Brain microvascular endothelial cell (primary cell): Measurements from ENCODE around the gene LPCAT2.

Experiments
- DNase-seq: peaks from one replicate; pipeline ENCODE4 v3.0.0-alpha.2; 2020
- H3K27ac ChIP-seq: fragments of 250-450 bp; sonication (Bioruptor Pico); 2 replicates; pipeline ENCODE4 v1.5.1; 2020; ENCODE audit warnings: mild to moderate bottlenecking, moderate library complexity
- H3K27me3 ChIP-seq: fragments of 250-450 bp; sonication (Bioruptor Pico); replicated peaks from 2 replicates; pipeline ENCODE4 v1.5.1; 2020; ENCODE audit warnings: mild to moderate bottlenecking
- H3K36me3 ChIP-seq: fragments of 250-450 bp; sonication (Bioruptor Pico); replicated peaks from 2 replicates; pipeline ENCODE4 v1.5.1; 2020; ENCODE audit warnings: mild to moderate bottlenecking
- H3K4me3 ChIP-seq: 2 replicates; pipeline ENCODE4 v1.5.1; 2011; ENCODE audit warnings: low read depth, mild to moderate bottlenecking, control low read depth, low read length, moderate library complexity
- in situ Hi-C: cut with HindIII; loops from 2 replicates; pipeline ENCODE4 v1.10.0; 2017; ENCODE audit warnings: low sequenced_read_pairs, low pct_ligation_motif_present
- TF ChIP-seq, protein P1 (sequence below): IDR thresholded peaks from 2 replicates; pipeline ENCODE4 v1.5.1; 2011; ENCODE audit warnings: low read depth, mild to moderate bottlenecking, moderate library complexity, low read length, control low read depth, inconsistent platforms; ENCODE audit errors: missing control alignments

The LPCAT2 gene

DNA sequence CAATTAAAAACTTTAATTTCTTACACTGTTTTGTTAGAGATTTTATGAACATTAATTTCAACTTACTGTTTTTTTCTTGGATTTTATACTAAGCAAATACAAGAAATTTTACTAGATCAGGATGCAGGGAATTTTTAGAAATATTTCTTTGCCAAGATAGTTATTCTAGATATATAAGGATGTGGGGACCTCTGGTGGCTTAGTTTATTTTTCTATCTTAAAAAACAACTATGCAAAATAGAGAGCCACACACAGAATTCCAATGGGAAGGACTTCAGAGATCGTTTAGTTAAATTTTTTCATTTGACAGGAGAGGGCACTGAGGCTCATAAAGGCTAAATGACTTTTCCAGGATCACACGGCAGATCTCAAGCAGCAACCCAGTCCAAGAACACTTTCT, 34.6 kb downstream of the LPCAT2 start:
- TF ChIP-seq, protein P1, sequence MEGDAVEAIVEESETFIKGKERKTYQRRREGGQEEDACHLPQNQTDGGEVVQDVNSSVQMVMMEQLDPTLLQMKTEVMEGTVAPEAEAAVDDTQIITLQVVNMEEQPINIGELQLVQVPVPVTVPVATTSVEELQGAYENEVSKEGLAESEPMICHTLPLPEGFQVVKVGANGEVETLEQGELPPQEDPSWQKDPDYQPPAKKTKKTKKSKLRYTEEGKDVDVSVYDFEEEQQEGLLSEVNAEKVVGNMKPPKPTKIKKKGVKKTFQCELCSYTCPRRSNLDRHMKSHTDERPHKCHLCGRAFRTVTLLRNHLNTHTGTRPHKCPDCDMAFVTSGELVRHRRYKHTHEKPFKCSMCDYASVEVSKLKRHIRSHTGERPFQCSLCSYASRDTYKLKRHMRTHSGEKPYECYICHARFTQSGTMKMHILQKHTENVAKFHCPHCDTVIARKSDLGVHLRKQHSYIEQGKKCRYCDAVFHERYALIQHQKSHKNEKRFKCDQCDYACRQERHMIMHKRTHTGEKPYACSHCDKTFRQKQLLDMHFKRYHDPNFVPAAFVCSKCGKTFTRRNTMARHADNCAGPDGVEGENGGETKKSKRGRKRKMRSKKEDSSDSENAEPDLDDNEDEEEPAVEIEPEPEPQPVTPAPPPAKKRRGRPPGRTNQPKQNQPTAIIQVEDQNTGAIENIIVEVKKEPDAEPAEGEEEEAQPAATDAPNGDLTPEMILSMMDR: no peak
- no peaks in the 10 kb centered on the region for H3K27me3 ChIP-seq
- DNase-seq: no peak
- in situ Hi-C loops: no loop called here
- no peaks in the 10 kb centered on the region for H3K36me3 ChIP-seq
- no peak overlapping the region for H3K27ac ChIP-seq
- no peak overlapping the region for H3K4me3 ChIP-seq

DNA sequence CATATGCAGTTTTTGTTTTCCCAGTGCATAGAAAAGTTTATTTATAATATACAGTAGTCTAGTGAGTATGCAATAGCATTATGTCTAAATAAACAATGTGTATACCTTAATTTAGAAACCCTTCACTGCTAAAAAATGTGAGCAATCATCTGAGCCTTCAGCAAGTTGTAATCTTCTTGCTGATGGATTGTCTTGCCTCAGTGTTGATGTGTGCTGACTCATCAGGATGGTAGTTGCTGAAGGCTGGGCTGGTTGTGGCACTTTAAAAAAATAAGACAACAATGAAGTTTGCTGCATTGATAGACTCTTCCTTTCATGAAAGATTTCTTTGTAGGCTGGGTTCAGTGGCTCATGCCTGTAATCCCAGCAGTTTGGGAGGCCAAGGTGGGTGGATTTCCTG, 43.7 kb downstream of the LPCAT2 start:
- in situ Hi-C loops: no loop called here
- no peaks in the 10 kb centered on the region for H3K27me3 ChIP-seq
- no peak overlapping the region for H3K27ac ChIP-seq
- no peaks in the 10 kb centered on the region for H3K36me3 ChIP-seq
- TF ChIP-seq, protein P1: no peak
- H3K4me3 ChIP-seq: no peak overlapping the region
- DNase-seq: peak; percentile 80

DNA sequence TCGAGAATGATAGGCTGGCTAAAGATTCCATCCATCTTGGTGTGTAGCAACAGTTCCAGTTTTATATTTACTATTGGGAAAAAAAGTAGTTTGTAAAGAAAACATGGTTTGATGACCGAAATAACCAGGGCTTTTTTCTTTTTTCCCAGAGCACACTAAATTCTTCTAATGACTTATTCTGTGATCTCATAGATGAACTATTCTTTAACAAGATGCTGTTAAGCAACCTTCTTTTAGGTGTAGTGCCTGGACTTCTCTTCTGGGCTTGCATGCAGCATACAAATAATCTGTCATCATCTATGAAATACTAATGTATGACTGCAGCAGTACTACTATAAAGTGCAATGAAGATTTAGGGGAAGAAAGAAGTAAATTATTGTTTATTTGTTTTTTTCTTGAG, 46.6 kb downstream of the LPCAT2 start:
- Histone ChIP-seq H3K4me3 (no peak overlapping the region), H3K27ac (no peak overlapping the region), H3K27me3 (no peaks in the 10 kb centered on the region), H3K36me3 (no peaks in the 10 kb centered on the region)
- DNase-seq: no peak
- in situ Hi-C loops: no loop called here
- TF ChIP-seq, protein P1: no peak

DNA sequence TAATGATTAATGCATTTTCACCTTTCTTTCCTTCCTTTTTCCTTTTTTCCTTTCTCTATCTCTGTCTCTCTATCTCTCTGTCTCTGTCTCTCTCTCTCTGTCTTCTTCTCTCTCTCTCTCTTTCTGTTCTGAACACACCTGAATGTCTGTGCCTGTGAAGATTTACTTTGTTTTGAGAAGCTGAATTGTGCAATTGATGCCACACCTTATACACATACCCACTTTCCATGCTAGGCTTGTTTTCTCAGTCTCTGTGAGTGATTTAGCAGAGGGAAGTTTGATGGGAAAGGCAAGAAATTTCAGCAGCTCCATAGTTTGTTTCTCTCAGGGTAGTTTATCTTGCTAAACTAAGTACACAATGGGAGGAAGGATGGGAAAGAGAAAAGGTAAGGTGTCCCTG, 48.3 kb downstream of the LPCAT2 start:
- no peak for DNase-seq
- in situ Hi-C loops: no loop called here
- no peak overlapping the region for H3K27ac ChIP-seq

DNA sequence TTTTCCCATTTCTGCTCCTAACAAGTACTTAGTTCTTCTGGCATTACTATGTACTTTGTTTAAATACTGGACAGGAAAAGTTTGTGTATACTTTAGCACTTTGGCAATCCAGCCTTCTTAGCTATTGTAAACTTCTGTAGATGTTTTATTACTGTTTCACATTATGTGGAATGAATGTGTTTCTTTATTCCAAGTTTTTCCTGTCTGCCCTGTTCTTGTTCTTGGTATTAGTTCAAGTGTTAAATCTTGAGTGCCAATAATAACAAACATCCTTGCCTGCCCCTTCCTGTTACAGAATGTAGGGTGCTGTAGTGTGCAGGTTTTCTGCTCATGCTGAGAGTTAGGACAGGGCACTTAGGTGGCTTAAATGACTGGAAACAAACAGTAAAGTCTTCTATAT, 50.4 kb downstream of the LPCAT2 start:
- Histone ChIP-seq H3K27ac (no peak overlapping the region), H3K36me3 (no peaks in the 10 kb centered on the region)
- DNase-seq: no peak

More for the DNA sequence above, 48.3 kb downstream of the LPCAT2 start:
- no peaks in the 10 kb centered on the region for H3K36me3 ChIP-seq
- no peaks in the 10 kb centered on the region for H3K27me3 ChIP-seq
- H3K4me3 ChIP-seq: no peak overlapping the region
- TF ChIP-seq, protein P1: no peak

More for the DNA sequence above, 50.4 kb downstream of the LPCAT2 start:
- in situ Hi-C loops: no loop called here
- H3K27me3 ChIP-seq: no peaks in the 10 kb centered on the region
- TF ChIP-seq, protein P1: no peak
- H3K4me3 ChIP-seq: no peak overlapping the region
